ENCODE data around the gene EPSTI1.
"Not testable (repeated sequence)": the region's sequence is repeated elsewhere in the genome, so short reads cannot be mapped to it uniquely, and the experiment has no call there.

Gene EPSTI1

GRCh38 chr13:42894765-42895243 lies 97.2 kb downstream of the EPSTI1 start:
- DNase-seq (ENCODE audit: low spot score): no peak

- DNase-seq (ENCODE audit: low spot score): no peak
These were observed 98.8 kb downstream of the EPSTI1 start for GRCh38 chr13:42893214-42893671.

GRCh38 chr13:42892760-42893159 lies 99.3 kb downstream of the EPSTI1 start:
- DNase-seq (ENCODE audit: low spot score): no peak

- no peak for DNase-seq (ENCODE audit: low spot score)
These were observed 100.5 kb downstream of the EPSTI1 start for GRCh38 chr13:42891591-42891990.

- no peak for DNase-seq (ENCODE audit: low spot score)
These were observed 106.7 kb downstream of the EPSTI1 start for GRCh38 chr13:42885325-42885724.

GRCh38 chr13:42883771-42884467 lies 108.1 kb downstream of the EPSTI1 start:
- no peak for DNase-seq (ENCODE audit: low spot score)

- no peak for DNase-seq (ENCODE audit: low spot score)
These were observed 108.9 kb downstream of the EPSTI1 start for GRCh38 chr13:42883142-42883541.

- no peak for DNase-seq (ENCODE audit: low spot score)
These were observed 111.9 kb downstream of the EPSTI1 start for GRCh38 chr13:42880056-42880605.

GRCh38 chr13:42878721-42879120 lies 113.3 kb downstream of the EPSTI1 start:
- no peak for DNase-seq (ENCODE audit: low spot score)

- DNase-seq (ENCODE audit: low spot score): no peak
These were observed 115.0 kb downstream of the EPSTI1 start for GRCh38 chr13:42876887-42877545.

- DNase-seq (ENCODE audit: low spot score): peak; percentile 72
These were observed 115.7 kb downstream of the EPSTI1 start for GRCh38 chr13:42876270-42876714.

GRCh38 chr13:42875475-42876269 lies 116.4 kb downstream of the EPSTI1 start:
- DNase-seq (ENCODE audit: low spot score): no peak

- DNase-seq (ENCODE audit: low spot score): no peak
These were observed 117.8 kb downstream of the EPSTI1 start for GRCh38 chr13:42874221-42874620.

- DNase-seq (ENCODE audit: low spot score): no peak
These were observed 119.0 kb downstream of the EPSTI1 start for GRCh38 chr13:42873081-42873480.

- DNase-seq (ENCODE audit: low spot score): no peak
These were observed 124.8 kb downstream of the EPSTI1 start for GRCh38 chr13:42867232-42867631.

GRCh38 chr13:42865768-42866102 lies 126.3 kb downstream of the EPSTI1 start:
- DNase-seq (ENCODE audit: low spot score): no peak

- DNase-seq (ENCODE audit: low spot score): no peak
These were observed 126.9 kb downstream of the EPSTI1 start for GRCh38 chr13:42864952-42865767.

GRCh38 chr13:42862370-42862769 lies 129.7 kb downstream of the EPSTI1 start:
- not testable (repeated sequence) for DNase-seq (ENCODE audit: low spot score)

- DNase-seq (ENCODE audit: low spot score): no peak
These were observed 131.6 kb downstream of the EPSTI1 start for GRCh38 chr13:42860485-42860884.

- no peak for DNase-seq (ENCODE audit: low spot score)
These were observed 132.3 kb downstream of the EPSTI1 start for GRCh38 chr13:42859760-42860159.

GRCh38 chr13:42855410-42855809 lies 136.6 kb downstream of the EPSTI1 start:
- no peak for DNase-seq (ENCODE audit: low spot score)

GRCh38 chr13:42852136-42852535 lies 139.9 kb downstream of the EPSTI1 start:
- no peak for DNase-seq (ENCODE audit: low spot score)

Measured in germinal center (tissue), 1 donor.